ENCODE data around the gene ANO9. TPM values are rescaled to one million over a fixed set of nuclear protein-coding genes. Genes with fewer than 3 reads are reported as not detected.

Gene ANO9
- total RNA-seq, 4 donors from 2014 or later, result 0.59 to 8.2 (median 1.1) TPM

DNA sequence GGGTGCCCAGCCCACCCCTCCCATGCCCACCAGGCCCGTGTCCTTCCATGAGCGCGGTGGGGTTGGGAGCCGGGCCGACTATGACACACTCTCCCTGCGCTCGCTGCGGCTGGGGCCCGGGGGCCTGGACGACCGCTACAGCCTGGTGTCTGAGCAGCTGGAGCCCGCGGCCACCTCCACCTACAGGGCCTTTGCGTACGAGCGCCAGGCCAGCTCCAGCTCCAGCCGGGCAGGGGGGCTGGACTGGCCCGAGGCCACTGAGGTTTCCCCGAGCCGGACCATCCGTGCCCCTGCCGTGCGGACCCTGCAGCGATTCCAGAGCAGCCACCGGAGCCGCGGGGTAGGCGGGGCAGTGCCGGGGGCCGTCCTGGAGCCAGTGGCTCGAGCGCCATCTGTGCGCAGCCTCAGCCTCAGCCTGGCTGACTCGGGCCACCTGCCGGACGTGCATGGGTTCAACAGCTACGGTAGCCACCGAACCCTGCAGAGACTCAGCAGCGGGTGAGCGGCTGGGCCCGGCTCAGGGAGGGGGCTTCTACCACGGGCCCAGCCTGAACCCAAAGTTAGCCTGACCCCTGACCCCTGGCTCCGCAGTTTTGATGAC, 44.8 kb downstream of the ANO9 start:
- H3K4me3 ChIP-seq, result peak overlapping the region; percentile 29 to 34
- DNase-seq, result peak; percentile 67 to 68

GRCh38 chr11:396511-396947, 45.3 kb downstream of the ANO9 start:
- no peaks in the 10 kb centered on the region for H3K36me3 ChIP-seq
- no peak overlapping the region for H3K27ac ChIP-seq
- peaks cover 0 to 11% of the 10 kb centered on the region in 2 donors for H3K4me1 ChIP-seq
- peak in 1 of 4 experiments; percentile 10 for TF ChIP-seq CTCF (IDR thresholded peaks at IDR 0.05)
- TF ChIP-seq POLR2A (IDR thresholded peaks at IDR 0.05), result no peak
- peak overlapping the region; percentile 29 to 34 for H3K4me3 ChIP-seq
- no peak for DNase-seq
- no peaks in the 10 kb centered on the region for H3K9me3 ChIP-seq
- H3K27me3 ChIP-seq, result peaks cover 0 to 4% of the 10 kb centered on the region in 2 donors
- intact Hi-C loops (cut with DNase I; ENCODE audit: low total_unique reads), result no loop called here

More for the DNA sequence above, 44.8 kb downstream of the ANO9 start:
- peaks cover 0 to 11% of the 10 kb centered on the region in 2 donors for H3K4me1 ChIP-seq
- no peaks in the 10 kb centered on the region for H3K36me3 ChIP-seq
- H3K27me3 ChIP-seq, result peaks cover 0 to 4% of the 10 kb centered on the region in 2 donors
- TF ChIP-seq POLR2A (IDR thresholded peaks at IDR 0.05) (no peak), CTCF (IDR thresholded peaks at IDR 0.05) (peak; percentile 62 to 79 (median 72))
- no peaks in the 10 kb centered on the region for H3K9me3 ChIP-seq
- intact Hi-C loops (cut with DNase I; ENCODE audit: low total_unique reads), result no loop called here
- H3K27ac ChIP-seq, result no peak overlapping the region

DNA sequence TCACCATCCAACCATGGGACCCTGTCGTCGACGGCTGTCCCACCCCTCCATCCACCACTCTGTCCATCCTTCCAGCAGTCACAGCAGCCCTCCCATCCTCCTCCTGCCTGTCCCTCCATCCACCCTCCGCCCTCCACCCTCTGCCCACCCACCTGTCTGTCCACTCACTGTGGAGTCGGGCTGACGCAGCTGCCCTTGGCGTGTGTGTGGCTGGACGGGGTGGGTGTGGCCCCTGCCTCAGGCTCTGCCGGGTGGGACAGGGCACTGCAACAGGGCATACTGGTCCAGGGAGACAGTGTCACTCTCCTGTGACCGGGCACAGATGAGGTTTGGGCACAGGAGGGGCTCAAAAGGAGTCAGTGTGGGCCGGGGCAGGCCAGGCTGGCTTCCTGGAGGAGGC, 45.9 kb downstream of the ANO9 start:
- no peak for DNase-seq
- intact Hi-C loops (cut with DNase I; ENCODE audit: low total_unique reads), result no loop called here
- TF ChIP-seq POLR2A (IDR thresholded peaks at IDR 0.05) (no peak), CTCF (IDR thresholded peaks at IDR 0.05) (no peak)

GRCh38 chr11:394858-395655, 46.8 kb downstream of the ANO9 start:
- TF ChIP-seq CTCF (IDR thresholded peaks at IDR 0.05) (no peak), POLR2A (IDR thresholded peaks at IDR 0.05) (no peak)
- H3K9me3 ChIP-seq, result no peaks in the 10 kb centered on the region
- peaks cover 0 to 4% of the 10 kb centered on the region in 2 donors for H3K27me3 ChIP-seq
- H3K27ac ChIP-seq, result no peak overlapping the region
- H3K4me3 ChIP-seq, result no peak overlapping the region
- no peaks in the 10 kb centered on the region for H3K36me3 ChIP-seq
- DNase-seq, result no peak
- H3K4me1 ChIP-seq, result peaks cover 0 to 8% of the 10 kb centered on the region in 2 donors
- intact Hi-C loops (cut with DNase I; ENCODE audit: low total_unique reads), result no loop called here

More for the DNA sequence above, 45.9 kb downstream of the ANO9 start:
- peaks cover 0 to 4% of the 10 kb centered on the region in 2 donors for H3K27me3 ChIP-seq
- H3K4me1 ChIP-seq, result peaks cover 0 to 11% of the 10 kb centered on the region in 2 donors
- H3K27ac ChIP-seq, result no peak overlapping the region
- H3K4me3 ChIP-seq, result no peak overlapping the region
- H3K9me3 ChIP-seq, result no peaks in the 10 kb centered on the region
- no peaks in the 10 kb centered on the region for H3K36me3 ChIP-seq
